Measurements from ENCODE around the gene MTHFS.

Gene MTHFS

GRCh38 chr15:79872358-79873017, 24.3 kb downstream of the MTHFS start:
- Histone ChIP-seq H3K9me3 (ENCODE audit: control insufficient read depth, insufficient read depth, low read length) (peaks cover 16% of the 10 kb centered on the region), H3K27me3 (ENCODE audit: control insufficient read depth, insufficient read depth, low read length) (no peaks in the 10 kb centered on the region), H3K9ac (ENCODE audit: low read depth, low read length) (no peak overlapping the region), H3K4me3 (ENCODE audit: low read depth, low read length) (no peak overlapping the region), H3K4me1 (ENCODE audit: control insufficient read depth, insufficient read depth, low read length) (no peaks in the 10 kb centered on the region), H3K36me3 (ENCODE audit: control insufficient read depth, insufficient read depth, low read length) (peaks cover 28% of the 10 kb centered on the region; the same call in 1 of the 2 replicates), H3K27ac (ENCODE audit: low read depth, low read length) (peak overlapping the region; percentile 21)

DNA sequence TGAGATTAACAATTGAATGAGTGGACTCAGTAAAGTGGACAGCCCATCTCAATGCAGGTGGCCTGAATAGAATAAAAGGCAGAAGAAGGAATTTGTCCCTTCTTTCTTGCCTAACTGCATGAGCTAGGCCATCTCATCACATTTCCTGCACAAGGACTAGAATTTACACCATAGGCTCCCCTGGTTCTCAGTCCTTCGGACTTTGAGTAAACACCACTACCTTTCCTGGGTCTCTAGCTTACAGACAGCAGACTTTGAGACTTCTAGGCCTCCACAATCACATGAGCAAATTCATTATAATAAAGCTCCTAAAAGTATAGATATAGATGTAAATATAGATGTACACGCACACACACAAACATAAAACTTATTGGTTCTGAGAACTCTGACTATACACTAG, 28.3 kb downstream of the MTHFS start:
- Histone ChIP-seq H3K4me1 (ENCODE audit: control insufficient read depth, insufficient read depth, low read length) (no peaks in the 10 kb centered on the region), H3K9me3 (ENCODE audit: control insufficient read depth, insufficient read depth, low read length) (no peaks in the 10 kb centered on the region; the same call in 1 of the 2 replicates), H3K27me3 (ENCODE audit: control insufficient read depth, insufficient read depth, low read length) (no peaks in the 10 kb centered on the region), H3K36me3 (ENCODE audit: control insufficient read depth, insufficient read depth, low read length) (peaks cover 26% of the 10 kb centered on the region), H3K27ac (ENCODE audit: low read depth, low read length) (no peak overlapping the region), H3K9ac (ENCODE audit: low read depth, low read length) (no peak overlapping the region), H3K4me3 (ENCODE audit: low read depth, low read length) (no peak overlapping the region)

- no peak overlapping the region for H3K4me3 ChIP-seq (ENCODE audit: low read depth, low read length)
- H3K27ac ChIP-seq (ENCODE audit: low read depth, low read length) = no peak overlapping the region
- peaks cover 12% of the 10 kb centered on the region for H3K36me3 ChIP-seq (ENCODE audit: control insufficient read depth, insufficient read depth, low read length)
- no peaks in the 10 kb centered on the region for H3K27me3 ChIP-seq (ENCODE audit: control insufficient read depth, insufficient read depth, low read length)
- H3K4me1 ChIP-seq (ENCODE audit: control insufficient read depth, insufficient read depth, low read length) = no peaks in the 10 kb centered on the region
- no peak overlapping the region for H3K9ac ChIP-seq (ENCODE audit: low read depth, low read length)
- H3K9me3 ChIP-seq (ENCODE audit: control insufficient read depth, insufficient read depth, low read length) = no peaks in the 10 kb centered on the region
Measured at GRCh38 chr15:79863886-79864285, 32.9 kb downstream of the MTHFS start.

DNA sequence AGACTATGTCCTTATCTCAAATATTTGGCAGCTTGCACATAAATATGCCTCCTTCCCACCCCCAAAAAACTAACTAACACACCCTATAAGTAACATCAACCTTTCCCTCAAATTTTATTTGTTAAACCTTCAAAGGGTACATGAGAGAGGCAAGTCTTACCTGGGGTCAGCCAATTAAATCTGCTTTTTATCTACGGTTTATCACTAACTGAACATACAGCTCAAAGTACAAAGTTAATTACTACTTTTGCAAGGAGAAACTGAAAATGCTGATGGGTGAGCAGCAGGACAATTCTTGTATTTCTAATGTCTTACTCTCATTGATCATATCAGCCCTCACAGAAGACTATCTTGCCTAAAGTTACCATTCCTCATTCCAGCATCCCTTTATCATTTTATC, 34.6 kb downstream of the MTHFS start:
- no peaks in the 10 kb centered on the region for H3K9me3 ChIP-seq (ENCODE audit: control insufficient read depth, insufficient read depth, low read length)
- H3K4me1 ChIP-seq (ENCODE audit: control insufficient read depth, insufficient read depth, low read length) = no peaks in the 10 kb centered on the region
- H3K9ac ChIP-seq (ENCODE audit: low read depth, low read length) = no peak overlapping the region
- H3K4me3 ChIP-seq (ENCODE audit: low read depth, low read length) = no peak overlapping the region
- peaks cover 3% of the 10 kb centered on the region; the same call in 1 of the 2 replicates for H3K36me3 ChIP-seq (ENCODE audit: control insufficient read depth, insufficient read depth, low read length)
- no peak overlapping the region for H3K27ac ChIP-seq (ENCODE audit: low read depth, low read length)
- H3K27me3 ChIP-seq (ENCODE audit: control insufficient read depth, insufficient read depth, low read length) = no peaks in the 10 kb centered on the region

- H3K27ac ChIP-seq (ENCODE audit: low read depth, low read length) = no peak overlapping the region
- H3K36me3 ChIP-seq (ENCODE audit: control insufficient read depth, insufficient read depth, low read length) = no peaks in the 10 kb centered on the region
- H3K9me3 ChIP-seq (ENCODE audit: control insufficient read depth, insufficient read depth, low read length) = no peaks in the 10 kb centered on the region
- no peaks in the 10 kb centered on the region for H3K4me1 ChIP-seq (ENCODE audit: control insufficient read depth, insufficient read depth, low read length)
- no peak overlapping the region for H3K9ac ChIP-seq (ENCODE audit: low read depth, low read length)
- H3K4me3 ChIP-seq (ENCODE audit: low read depth, low read length) = no peak overlapping the region
- no peaks in the 10 kb centered on the region for H3K27me3 ChIP-seq (ENCODE audit: control insufficient read depth, insufficient read depth, low read length)
Measured at GRCh38 chr15:79860661-79861060, 36.2 kb downstream of the MTHFS start.

GRCh38 chr15:79858469-79858868, 38.3 kb downstream of the MTHFS start:
- Histone ChIP-seq H3K4me1 (ENCODE audit: control insufficient read depth, insufficient read depth, low read length) (peaks cover 7% of the 10 kb centered on the region), H3K27ac (ENCODE audit: low read depth, low read length) (no peak overlapping the region), H3K9me3 (ENCODE audit: control insufficient read depth, insufficient read depth, low read length) (no peaks in the 10 kb centered on the region), H3K9ac (ENCODE audit: low read depth, low read length) (no peak overlapping the region), H3K4me3 (ENCODE audit: low read depth, low read length) (no peak overlapping the region), H3K36me3 (ENCODE audit: control insufficient read depth, insufficient read depth, low read length) (peaks cover 5% of the 10 kb centered on the region; the same call in 1 of the 2 replicates), H3K27me3 (ENCODE audit: control insufficient read depth, insufficient read depth, low read length) (no peaks in the 10 kb centered on the region)

- Histone ChIP-seq H3K4me3 (ENCODE audit: low read depth, low read length) (no peak overlapping the region), H3K9ac (ENCODE audit: low read depth, low read length) (peak overlapping the region; percentile 47)
Measured at GRCh38 chr15:79853492-79854328, 43.1 kb downstream of the MTHFS start.

GRCh38 chr15:79849789-79850188, 47.0 kb downstream of the MTHFS start:
- Histone ChIP-seq H3K27me3 (ENCODE audit: control insufficient read depth, insufficient read depth, low read length) (no peaks in the 10 kb centered on the region), H3K9me3 (ENCODE audit: control insufficient read depth, insufficient read depth, low read length) (no peaks in the 10 kb centered on the region), H3K36me3 (ENCODE audit: control insufficient read depth, insufficient read depth, low read length) (peaks cover 9% of the 10 kb centered on the region), H3K27ac (ENCODE audit: low read depth, low read length) (no peak overlapping the region), H3K9ac (ENCODE audit: low read depth, low read length) (no peak overlapping the region), H3K4me1 (ENCODE audit: control insufficient read depth, insufficient read depth, low read length) (peaks cover 7% of the 10 kb centered on the region), H3K4me3 (ENCODE audit: low read depth, low read length) (no peak overlapping the region)

More at GRCh38 chr15:79853492-79854328, 43.1 kb downstream of the MTHFS start:
- Histone ChIP-seq H3K36me3 (ENCODE audit: control insufficient read depth, insufficient read depth, low read length) (peaks cover 5% of the 10 kb centered on the region; the same call in 1 of the 2 replicates), H3K27ac (ENCODE audit: low read depth, low read length) (peak overlapping the region; percentile 9), H3K9me3 (ENCODE audit: control insufficient read depth, insufficient read depth, low read length) (no peaks in the 10 kb centered on the region), H3K4me1 (ENCODE audit: control insufficient read depth, insufficient read depth, low read length) (peaks cover 7% of the 10 kb centered on the region), H3K27me3 (ENCODE audit: control insufficient read depth, insufficient read depth, low read length) (no peaks in the 10 kb centered on the region)

- Histone ChIP-seq H3K27ac (ENCODE audit: low read depth, low read length) (no peak overlapping the region), H3K9ac (ENCODE audit: low read depth, low read length) (no peak overlapping the region), H3K4me1 (ENCODE audit: control insufficient read depth, insufficient read depth, low read length) (no peaks in the 10 kb centered on the region), H3K9me3 (ENCODE audit: control insufficient read depth, insufficient read depth, low read length) (no peaks in the 10 kb centered on the region), H3K27me3 (ENCODE audit: control insufficient read depth, insufficient read depth, low read length) (no peaks in the 10 kb centered on the region), H3K36me3 (ENCODE audit: control insufficient read depth, insufficient read depth, low read length) (peaks cover 17% of the 10 kb centered on the region), H3K4me3 (ENCODE audit: low read depth, low read length) (no peak overlapping the region)
Measured at GRCh38 chr15:79846539-79846938, 50.3 kb downstream of the MTHFS start.

- no peaks in the 10 kb centered on the region for H3K9me3 ChIP-seq (ENCODE audit: control insufficient read depth, insufficient read depth, low read length)
- no peak overlapping the region for H3K9ac ChIP-seq (ENCODE audit: low read depth, low read length)
- H3K4me1 ChIP-seq (ENCODE audit: control insufficient read depth, insufficient read depth, low read length) = no peaks in the 10 kb centered on the region
- H3K4me3 ChIP-seq (ENCODE audit: low read depth, low read length) = no peak overlapping the region
- no peak overlapping the region for H3K27ac ChIP-seq (ENCODE audit: low read depth, low read length)
- no peaks in the 10 kb centered on the region for H3K27me3 ChIP-seq (ENCODE audit: control insufficient read depth, insufficient read depth, low read length)
- H3K36me3 ChIP-seq (ENCODE audit: control insufficient read depth, insufficient read depth, low read length) = peaks cover 20% of the 10 kb centered on the region
Measured at GRCh38 chr15:79844221-79844620, 52.6 kb downstream of the MTHFS start.

- no peak overlapping the region for H3K4me3 ChIP-seq (ENCODE audit: low read depth, low read length)
- no peaks in the 10 kb centered on the region for H3K4me1 ChIP-seq (ENCODE audit: control insufficient read depth, insufficient read depth, low read length)
- H3K27me3 ChIP-seq (ENCODE audit: control insufficient read depth, insufficient read depth, low read length) = no peaks in the 10 kb centered on the region
- H3K9me3 ChIP-seq (ENCODE audit: control insufficient read depth, insufficient read depth, low read length) = no peaks in the 10 kb centered on the region
- H3K9ac ChIP-seq (ENCODE audit: low read depth, low read length) = no peak overlapping the region
- no peak overlapping the region for H3K27ac ChIP-seq (ENCODE audit: low read depth, low read length)
- H3K36me3 ChIP-seq (ENCODE audit: control insufficient read depth, insufficient read depth, low read length) = peaks cover 16% of the 10 kb centered on the region
Measured at GRCh38 chr15:79837846-79838245, 59.0 kb downstream of the MTHFS start.
